ENCODE data around the gene C8B. TPM values are rescaled to one million over a fixed set of nuclear protein-coding genes. Genes with fewer than 3 reads are reported as not detected.

Gene C8B
- total RNA-seq, 3 donors from 2014 or later, result not detected

DNA sequence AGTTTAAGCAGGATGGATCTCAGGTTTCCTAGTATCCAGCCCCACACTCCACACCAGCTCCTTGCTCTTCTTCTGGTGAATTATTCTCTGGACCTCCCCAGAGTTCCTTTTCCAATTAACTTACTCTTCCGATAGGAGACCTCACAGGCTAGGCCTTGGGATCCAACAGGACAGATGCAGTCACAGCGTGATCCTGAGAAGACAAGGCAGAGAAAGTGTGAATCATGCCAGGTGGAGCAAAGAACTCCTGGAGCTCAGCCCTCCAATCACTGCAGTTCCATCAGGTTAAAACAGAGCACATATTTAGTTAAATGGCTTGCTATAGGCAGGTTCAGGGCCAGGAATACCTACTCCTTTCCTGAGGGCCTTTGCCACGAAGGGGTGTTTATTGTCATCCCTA, 34.1 kb downstream of the C8B start:
- no peaks in the 10 kb centered on the region for H3K9me3 Mint-ChIP-seq
- no peaks in the 10 kb centered on the region for H3K36me3 Mint-ChIP-seq (ENCODE audit: insufficient read depth)
- H3K27me3 Mint-ChIP-seq (ENCODE audit: low read depth), result peaks cover 3% of the 10 kb centered on the region
- DNase-seq, result no peak
- ATAC-seq, result no peak
- no peak overlapping the region for H3K4me3 Mint-ChIP-seq
- H3K4me1 Mint-ChIP-seq (ENCODE audit: low read depth), result no peaks in the 10 kb centered on the region

DNA sequence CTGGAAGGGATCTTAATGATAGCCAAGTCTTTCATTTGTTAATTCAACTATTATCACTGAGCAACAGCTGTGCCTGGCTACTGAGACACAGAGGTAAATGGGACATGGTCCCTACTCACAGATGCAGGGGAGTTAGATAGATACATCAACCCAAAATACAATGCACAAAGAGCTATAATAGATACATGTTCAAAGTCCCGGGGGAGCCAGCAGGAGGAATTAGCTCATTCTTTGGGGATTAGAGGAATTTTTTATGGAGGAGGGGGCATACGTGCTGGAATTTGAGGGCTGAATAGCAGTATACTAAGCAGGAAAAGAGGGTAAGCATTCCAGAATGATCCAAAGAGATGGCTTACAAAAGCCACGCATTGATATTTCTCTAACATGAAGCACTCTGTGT, 34.6 kb downstream of the C8B start:
- no peaks in the 10 kb centered on the region for H3K36me3 Mint-ChIP-seq (ENCODE audit: insufficient read depth)
- DNase-seq (no peak), ATAC-seq (no peak)
- no peaks in the 10 kb centered on the region for H3K9me3 Mint-ChIP-seq
- H3K27me3 Mint-ChIP-seq (ENCODE audit: low read depth), result peaks cover 3% of the 10 kb centered on the region
- no peak overlapping the region for H3K4me3 Mint-ChIP-seq
- H3K4me1 Mint-ChIP-seq (ENCODE audit: low read depth), result no peaks in the 10 kb centered on the region

DNA sequence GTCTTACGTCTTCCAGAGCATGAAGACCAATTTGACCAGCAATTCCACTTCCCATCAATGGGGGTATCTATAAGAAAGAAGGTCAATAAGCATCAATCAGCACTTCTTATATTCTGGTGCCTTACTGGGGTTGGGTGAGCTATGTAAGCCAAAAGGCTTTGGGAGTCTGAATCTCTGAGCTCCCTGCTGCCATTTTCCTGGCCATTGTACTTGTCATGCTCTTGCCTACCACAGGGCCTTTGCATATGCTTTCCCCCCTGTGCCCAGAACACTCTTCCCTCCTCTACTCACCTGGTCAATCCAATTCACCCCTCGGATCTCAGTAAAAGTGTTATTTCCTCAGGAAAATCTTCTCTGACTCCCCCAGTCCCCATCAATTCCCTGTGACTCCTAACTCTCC, 36.3 kb downstream of the C8B start:
- Mint-ChIP-seq H3K27me3 (ENCODE audit: low read depth) (peaks cover 3% of the 10 kb centered on the region), H3K9me3 (no peaks in the 10 kb centered on the region), H3K4me1 (ENCODE audit: low read depth) (no peaks in the 10 kb centered on the region), H3K36me3 (ENCODE audit: insufficient read depth) (no peaks in the 10 kb centered on the region), H3K4me3 (no peak overlapping the region)
- DNase-seq, result no peak
- ATAC-seq, result no peak

DNA sequence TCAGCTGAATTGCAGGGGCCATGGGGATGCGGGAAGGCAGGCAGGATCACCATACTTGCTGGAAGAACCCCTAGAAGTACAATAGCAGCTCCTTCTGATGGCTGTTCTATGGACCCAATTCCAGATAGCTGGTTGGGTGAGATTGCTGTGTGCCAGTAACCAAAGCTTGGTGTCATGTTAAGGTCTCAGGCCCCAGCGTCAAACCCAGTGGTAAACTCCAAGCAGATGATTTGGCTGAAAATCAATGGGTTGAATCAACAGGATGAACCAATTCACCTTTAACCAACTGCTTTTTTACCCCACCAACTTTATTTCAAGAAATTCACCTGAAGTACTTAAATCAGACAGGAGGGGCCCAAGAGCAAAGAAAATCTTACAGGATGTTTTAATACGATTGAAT, 37.8 kb downstream of the C8B start:
- no peak for DNase-seq
- no peak for ATAC-seq
- Mint-ChIP-seq H3K9me3 (no peaks in the 10 kb centered on the region), H3K4me1 (ENCODE audit: low read depth) (no peaks in the 10 kb centered on the region), H3K36me3 (ENCODE audit: insufficient read depth) (no peaks in the 10 kb centered on the region), H3K27me3 (ENCODE audit: low read depth) (peaks cover 7% of the 10 kb centered on the region), H3K4me3 (no peak overlapping the region)

DNA sequence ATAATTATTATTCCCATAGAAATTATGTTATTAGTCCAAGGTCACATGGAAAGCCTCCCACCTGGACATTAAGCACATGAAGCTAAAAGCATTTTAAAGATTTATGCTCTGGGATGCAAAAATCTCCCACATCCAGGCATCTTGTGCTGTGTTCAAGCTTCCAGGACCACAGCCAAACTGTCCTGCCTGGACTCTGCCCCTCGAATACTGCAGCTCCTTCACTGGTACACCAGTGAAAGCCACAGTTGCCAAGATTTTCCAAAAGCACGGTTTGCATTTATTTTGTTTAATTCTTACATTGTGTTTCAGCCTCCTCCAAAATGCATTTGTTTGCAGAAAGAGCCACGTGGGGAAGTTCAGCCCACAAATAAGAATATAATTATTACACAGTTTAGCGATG, 38.6 kb downstream of the C8B start:
- Mint-ChIP-seq H3K4me3 (no peak overlapping the region), H3K36me3 (ENCODE audit: insufficient read depth) (no peaks in the 10 kb centered on the region), H3K4me1 (ENCODE audit: low read depth) (no peaks in the 10 kb centered on the region), H3K27me3 (ENCODE audit: low read depth) (peaks cover 7% of the 10 kb centered on the region), H3K9me3 (no peaks in the 10 kb centered on the region)
- DNase-seq, result no peak
- no peak for ATAC-seq

DNA sequence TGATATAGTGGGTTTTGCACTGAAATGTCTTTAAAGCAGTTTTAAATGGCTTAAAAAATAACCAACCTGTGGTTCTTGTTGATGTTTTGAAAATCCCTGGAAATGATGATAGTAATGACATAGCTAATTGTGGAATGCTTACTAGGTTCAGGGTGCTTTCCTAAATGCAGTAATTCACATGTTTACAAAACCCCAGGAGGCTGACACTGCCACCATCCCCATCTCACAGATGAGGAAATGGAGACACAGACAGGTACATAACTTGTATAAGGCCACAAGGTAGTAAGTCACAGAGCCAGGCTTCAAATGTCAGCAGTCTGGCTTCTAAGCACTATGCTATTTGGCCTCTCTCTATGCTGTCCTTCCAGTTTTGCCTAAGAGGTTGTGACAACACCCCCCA, 40.6 kb downstream of the C8B start:
- Mint-ChIP-seq H3K36me3 (ENCODE audit: insufficient read depth) (no peaks in the 10 kb centered on the region), H3K9me3 (no peaks in the 10 kb centered on the region), H3K27me3 (ENCODE audit: low read depth) (peaks cover 4% of the 10 kb centered on the region), H3K4me1 (ENCODE audit: low read depth) (no peaks in the 10 kb centered on the region), H3K4me3 (no peak overlapping the region)
- ATAC-seq, result no peak
- DNase-seq, result no peak

DNA sequence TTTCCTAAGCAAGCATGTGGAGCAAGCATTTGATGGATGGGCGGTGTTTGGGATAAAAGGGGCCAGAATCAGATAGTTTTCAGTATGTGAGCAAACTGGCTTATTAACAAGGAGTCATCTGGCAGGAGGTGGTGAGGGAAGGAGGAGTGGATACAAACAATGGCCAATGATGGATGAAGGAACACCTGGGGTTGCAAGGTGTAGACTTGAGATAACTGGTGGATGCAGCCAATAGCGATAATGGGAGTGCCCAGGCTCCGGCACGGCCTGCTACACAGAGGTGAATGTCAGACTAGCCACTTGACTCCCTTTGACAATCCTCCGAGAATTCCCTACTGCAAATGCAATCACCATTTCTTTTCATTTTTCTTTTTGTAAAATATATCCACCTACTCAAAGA, 41.7 kb downstream of the C8B start:
- DNase-seq (no peak), ATAC-seq (no peak)
- H3K27me3 Mint-ChIP-seq (ENCODE audit: low read depth), result peaks cover 4% of the 10 kb centered on the region
- no peaks in the 10 kb centered on the region for H3K9me3 Mint-ChIP-seq
- no peaks in the 10 kb centered on the region for H3K4me1 Mint-ChIP-seq (ENCODE audit: low read depth)
- no peak overlapping the region for H3K4me3 Mint-ChIP-seq
- H3K36me3 Mint-ChIP-seq (ENCODE audit: insufficient read depth), result no peaks in the 10 kb centered on the region

DNA sequence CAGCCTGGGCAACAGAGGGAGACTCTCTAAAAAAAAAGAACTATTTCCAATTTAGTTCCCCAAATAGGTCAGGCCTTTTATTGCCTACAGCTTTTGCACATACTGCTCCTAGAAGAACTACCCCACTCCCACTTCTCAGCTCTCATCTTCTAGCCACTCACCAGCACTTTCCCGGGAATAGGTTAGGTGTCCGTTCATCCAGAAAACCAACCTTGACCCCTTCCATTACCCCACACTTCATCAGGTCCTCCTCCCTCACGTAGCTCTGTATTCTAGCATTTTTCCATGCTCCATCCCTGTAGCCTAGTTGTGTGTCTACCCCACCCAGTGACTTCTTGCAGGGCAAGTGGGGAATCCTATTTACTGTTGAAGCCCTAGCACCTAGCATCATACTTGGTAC, 42.6 kb downstream of the C8B start:
- DNase-seq (no peak), ATAC-seq (no peak)
- no peak overlapping the region for H3K4me3 Mint-ChIP-seq
- no peaks in the 10 kb centered on the region for H3K4me1 Mint-ChIP-seq (ENCODE audit: low read depth)
- peaks cover 4% of the 10 kb centered on the region for H3K27me3 Mint-ChIP-seq (ENCODE audit: low read depth)
- H3K9me3 Mint-ChIP-seq, result no peaks in the 10 kb centered on the region
- H3K36me3 Mint-ChIP-seq (ENCODE audit: insufficient read depth), result no peaks in the 10 kb centered on the region

DNA sequence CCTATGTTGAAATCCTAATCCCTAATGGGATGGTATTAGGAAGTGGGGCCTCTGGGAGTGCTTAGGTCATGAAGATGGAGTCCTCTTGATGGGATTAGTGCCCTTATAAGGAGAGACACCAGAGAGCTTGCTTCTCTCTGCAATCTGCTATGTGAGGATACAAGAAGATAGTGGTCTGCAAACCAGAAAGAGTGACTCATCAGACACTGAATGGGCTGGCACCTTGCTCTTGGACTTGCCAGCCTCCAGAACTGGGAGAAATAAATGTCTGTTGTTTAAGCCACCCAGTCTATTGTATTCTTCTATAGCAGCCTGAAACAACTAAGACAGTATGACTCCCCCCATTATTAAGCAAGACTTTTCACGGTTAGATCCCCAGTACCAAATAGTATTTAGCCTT, 43.3 kb downstream of the C8B start:
- Mint-ChIP-seq H3K9me3 (no peaks in the 10 kb centered on the region), H3K27me3 (ENCODE audit: low read depth) (peaks cover 4% of the 10 kb centered on the region), H3K36me3 (ENCODE audit: insufficient read depth) (no peaks in the 10 kb centered on the region), H3K4me3 (no peak overlapping the region), H3K4me1 (ENCODE audit: low read depth) (no peaks in the 10 kb centered on the region)
- no peak for ATAC-seq
- no peak for DNase-seq

DNA sequence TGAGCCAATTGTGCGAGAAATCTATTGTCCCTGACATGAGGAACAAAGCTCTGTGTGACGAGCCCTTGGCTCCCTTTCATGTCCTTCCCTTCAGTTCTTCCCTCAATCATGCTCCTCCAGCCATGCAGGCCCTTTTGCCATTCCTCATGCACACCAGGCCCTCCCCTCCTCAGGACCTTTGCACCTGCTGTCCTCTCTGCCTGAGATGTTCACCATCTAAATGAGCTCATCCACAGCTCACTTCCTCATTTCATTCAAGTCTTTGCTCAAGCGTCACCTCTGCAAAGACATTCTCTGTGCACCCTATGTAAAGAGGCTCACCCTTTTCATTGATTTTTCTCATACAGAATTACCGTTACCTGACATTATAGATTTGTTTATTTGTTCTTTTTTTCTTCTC, 43.7 kb downstream of the C8B start:
- Mint-ChIP-seq H3K36me3 (ENCODE audit: insufficient read depth) (no peaks in the 10 kb centered on the region), H3K4me1 (ENCODE audit: low read depth) (no peaks in the 10 kb centered on the region), H3K27me3 (ENCODE audit: low read depth) (peaks cover 4% of the 10 kb centered on the region), H3K4me3 (no peak overlapping the region), H3K9me3 (no peaks in the 10 kb centered on the region)
- ATAC-seq (no peak), DNase-seq (no peak)

DNA sequence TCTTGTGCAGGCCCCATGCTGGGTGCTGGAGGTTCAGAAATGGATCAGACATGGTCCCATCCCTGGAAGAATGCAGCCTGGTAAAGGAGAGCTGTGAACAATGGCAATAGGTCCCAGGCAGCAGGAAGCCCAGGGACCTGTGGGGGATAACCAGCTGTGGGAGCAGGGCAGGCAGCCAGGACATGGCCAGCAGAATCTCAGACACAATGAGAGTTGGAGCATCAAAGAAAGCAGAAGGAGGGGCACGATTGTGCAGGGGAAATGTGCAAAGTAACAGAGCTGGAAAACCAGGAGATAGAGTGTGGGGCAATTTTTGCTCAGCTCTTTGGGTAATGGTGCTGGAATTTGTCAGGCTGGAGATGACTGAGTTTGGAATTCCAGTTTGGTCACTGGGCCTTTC, 44.3 kb downstream of the C8B start:
- DNase-seq (no peak), ATAC-seq (no peak)
- Mint-ChIP-seq H3K4me3 (no peak overlapping the region), H3K4me1 (ENCODE audit: low read depth) (no peaks in the 10 kb centered on the region), H3K9me3 (no peaks in the 10 kb centered on the region), H3K27me3 (ENCODE audit: low read depth) (peaks cover 4% of the 10 kb centered on the region), H3K36me3 (ENCODE audit: insufficient read depth) (no peaks in the 10 kb centered on the region)

DNA sequence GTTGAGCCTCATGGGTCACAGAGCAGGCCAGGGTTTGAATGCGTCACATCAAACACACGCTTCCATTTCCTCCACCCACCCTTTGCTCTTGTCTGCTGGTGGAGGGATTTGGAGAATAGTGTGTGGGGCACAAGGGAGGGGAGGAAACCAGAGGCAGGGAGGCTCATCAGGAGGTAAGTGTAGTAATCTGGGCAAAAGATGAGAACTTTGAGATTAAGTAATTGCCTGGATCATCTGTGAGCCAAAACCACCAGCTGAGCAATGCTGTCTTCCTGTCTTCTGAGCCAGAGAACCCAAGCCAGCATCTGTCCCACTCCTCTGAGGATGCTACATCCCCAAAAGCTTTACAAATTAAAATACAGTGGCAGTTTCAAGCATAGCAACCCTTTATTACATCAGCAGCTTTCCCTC, 45.2 kb downstream of the C8B start:
- Mint-ChIP-seq H3K4me3 (no peak overlapping the region), H3K4me1 (ENCODE audit: low read depth) (no peaks in the 10 kb centered on the region), H3K27me3 (ENCODE audit: low read depth) (peaks cover 4% of the 10 kb centered on the region), H3K36me3 (ENCODE audit: insufficient read depth) (no peaks in the 10 kb centered on the region), H3K9me3 (no peaks in the 10 kb centered on the region)
- DNase-seq (no peak), ATAC-seq (no peak)

DNA sequence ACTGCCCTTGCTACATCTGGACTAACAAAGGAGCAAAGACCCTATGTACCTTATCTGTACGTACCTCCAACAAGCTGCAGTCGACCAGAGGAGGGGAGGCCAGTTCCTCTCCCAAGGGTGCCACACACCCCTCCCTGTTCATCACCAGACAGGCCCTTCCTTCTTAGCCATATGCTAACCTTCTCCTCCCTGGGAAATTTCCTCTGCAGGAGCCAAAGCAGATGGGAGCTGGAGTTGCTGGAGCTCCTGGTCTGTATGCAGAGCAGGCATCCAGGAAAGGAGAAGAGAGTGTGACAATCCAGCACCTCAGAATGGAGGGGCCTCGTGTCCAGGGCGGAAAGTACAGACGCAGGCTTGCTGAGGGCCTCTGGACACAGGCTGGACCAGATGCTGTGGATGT, 48.5 kb downstream of the C8B start:
- Mint-ChIP-seq H3K36me3 (ENCODE audit: insufficient read depth) (no peaks in the 10 kb centered on the region), H3K27me3 (ENCODE audit: low read depth) (peaks cover 2% of the 10 kb centered on the region), H3K4me1 (ENCODE audit: low read depth) (no peaks in the 10 kb centered on the region), H3K9me3 (no peaks in the 10 kb centered on the region), H3K4me3 (no peak overlapping the region)
- ATAC-seq, result peak in 1 of 2 donors; percentile 27
- no peak for DNase-seq

DNA sequence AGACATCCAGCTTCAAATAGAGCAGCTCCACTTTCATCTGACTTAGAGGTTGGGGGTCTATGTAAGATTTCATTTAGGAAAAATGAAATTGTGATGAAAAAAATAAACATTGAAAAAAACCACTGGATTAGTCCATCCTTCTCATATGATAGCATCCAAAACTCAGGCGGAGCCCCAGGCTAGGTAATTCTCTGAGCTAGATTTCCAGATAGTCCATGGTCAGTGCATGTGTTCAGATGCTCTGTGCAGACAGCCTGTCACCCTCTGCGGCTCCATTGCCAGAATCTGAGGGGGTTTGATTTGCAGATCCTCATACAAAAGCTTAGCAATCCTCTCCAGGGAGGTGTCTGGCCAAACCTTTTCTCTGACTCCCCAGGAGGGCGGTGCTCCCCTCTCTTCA, 49.2 kb downstream of the C8B start:
- no peak overlapping the region for H3K4me3 Mint-ChIP-seq
- H3K9me3 Mint-ChIP-seq, result no peaks in the 10 kb centered on the region
- no peaks in the 10 kb centered on the region for H3K4me1 Mint-ChIP-seq (ENCODE audit: low read depth)
- ATAC-seq (no peak), DNase-seq (no peak)
- H3K36me3 Mint-ChIP-seq (ENCODE audit: insufficient read depth), result no peaks in the 10 kb centered on the region
- peaks cover 2% of the 10 kb centered on the region for H3K27me3 Mint-ChIP-seq (ENCODE audit: low read depth)

DNA sequence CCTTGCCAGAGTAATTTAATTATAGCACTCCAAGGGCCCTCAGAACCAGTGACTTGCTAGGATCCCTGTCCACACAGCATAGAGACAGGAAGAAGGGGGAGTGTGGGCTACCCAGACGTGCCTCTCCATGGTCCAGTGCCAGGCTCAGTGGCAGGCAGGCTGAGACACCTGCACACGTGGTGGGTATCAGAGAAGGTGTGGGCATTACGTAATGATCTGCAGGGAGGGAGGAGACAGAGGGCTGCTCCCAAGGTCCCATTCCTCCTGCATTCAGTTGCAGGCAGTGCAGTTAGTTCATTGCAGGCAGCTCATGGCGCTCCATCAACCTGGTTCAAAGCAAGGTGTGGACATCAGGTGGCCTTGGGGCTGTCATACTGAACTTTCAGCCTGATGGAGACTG, 49.9 kb downstream of the C8B start:
- Mint-ChIP-seq H3K4me3 (no peak overlapping the region), H3K4me1 (ENCODE audit: low read depth) (no peaks in the 10 kb centered on the region)

DNA sequence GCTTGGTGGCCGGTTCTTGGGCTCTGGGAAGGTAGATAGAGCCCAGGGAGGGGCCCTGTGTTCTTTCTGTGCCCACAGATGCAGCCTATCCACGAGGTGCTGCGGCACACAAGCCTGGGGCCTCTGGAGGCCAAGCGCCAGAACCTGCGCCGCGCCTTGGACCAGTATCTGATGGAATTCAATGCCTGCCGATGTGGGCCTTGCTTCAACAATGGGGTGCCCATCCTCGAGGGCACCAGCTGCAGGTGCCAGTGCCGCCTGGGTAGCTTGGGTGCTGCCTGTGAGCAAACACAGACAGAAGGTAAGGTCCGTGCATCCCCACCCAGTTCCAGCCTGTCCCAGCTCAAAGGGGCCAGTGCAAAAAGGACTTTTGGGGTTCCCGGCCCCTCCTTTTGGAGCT, 53.5 kb downstream of the C8B start:
- ATAC-seq (no peak), DNase-seq (no peak)
- Mint-ChIP-seq H3K9me3 (no peaks in the 10 kb centered on the region), H3K27me3 (ENCODE audit: low read depth) (peaks cover 2% of the 10 kb centered on the region), H3K4me1 (ENCODE audit: low read depth) (no peaks in the 10 kb centered on the region), H3K4me3 (no peak overlapping the region), H3K36me3 (ENCODE audit: insufficient read depth) (no peaks in the 10 kb centered on the region)

More for the DNA sequence above, 49.9 kb downstream of the C8B start:
- no peaks in the 10 kb centered on the region for H3K36me3 Mint-ChIP-seq (ENCODE audit: insufficient read depth)
- ATAC-seq (no peak), DNase-seq (no peak)
- H3K9me3 Mint-ChIP-seq, result no peaks in the 10 kb centered on the region
- H3K27me3 Mint-ChIP-seq (ENCODE audit: low read depth), result peaks cover 2% of the 10 kb centered on the region
